Measurements from ENCODE around the gene ZNF467. TPM values are rescaled to one million over a fixed set of nuclear protein-coding genes. Genes with fewer than 3 reads are reported as not detected.

Gene ZNF467
- total RNA-seq, 1 donor from 2014 or later: 3.5 TPM

GRCh38 chr7:149742075-149742701, 31.2 kb downstream of the ZNF467 start:
- Mint-ChIP-seq H3K4me3 (ENCODE audit: unreplicated experiment) (peak overlapping the region; percentile 75), H3K9me3 (ENCODE audit: low read depth) (no peaks in the 10 kb centered on the region), H3K27me3 (ENCODE audit: low read depth) (peaks cover 3% of the 10 kb centered on the region), H3K27ac (ENCODE audit: unreplicated experiment) (peak overlapping the region; percentile 30), H3K36me3 (ENCODE audit: low read depth) (no peaks in the 10 kb centered on the region), H3K4me1 (ENCODE audit: low read depth) (peaks cover 10% of the 10 kb centered on the region)
- TF ChIP-seq CTCF (IDR thresholded peaks at IDR 0.05): peak; percentile 98
- DNase-seq (ENCODE audit: low spot score): no peak

GRCh38 chr7:149741629-149742028, 31.8 kb downstream of the ZNF467 start:
- DNase-seq (ENCODE audit: low spot score): no peak
- peaks cover 10% of the 10 kb centered on the region for H3K4me1 Mint-ChIP-seq (ENCODE audit: low read depth)
- H3K27ac Mint-ChIP-seq (ENCODE audit: unreplicated experiment): no peak overlapping the region
- no peak for TF ChIP-seq CTCF (IDR thresholded peaks at IDR 0.05)
- peaks cover 3% of the 10 kb centered on the region for H3K27me3 Mint-ChIP-seq (ENCODE audit: low read depth)
- no peaks in the 10 kb centered on the region for H3K9me3 Mint-ChIP-seq (ENCODE audit: low read depth)
- H3K36me3 Mint-ChIP-seq (ENCODE audit: low read depth): no peaks in the 10 kb centered on the region
- H3K4me3 Mint-ChIP-seq (ENCODE audit: unreplicated experiment): peak overlapping the region; percentile 75

GRCh38 chr7:149736478-149737360, 36.7 kb downstream of the ZNF467 start:
- Mint-ChIP-seq H3K36me3 (ENCODE audit: low read depth) (peaks cover 8% of the 10 kb centered on the region), H3K4me1 (ENCODE audit: low read depth) (peaks cover 1% of the 10 kb centered on the region), H3K27ac (ENCODE audit: unreplicated experiment) (no peak overlapping the region), H3K27me3 (ENCODE audit: low read depth) (peaks cover 4% of the 10 kb centered on the region), H3K9me3 (ENCODE audit: low read depth) (no peaks in the 10 kb centered on the region), H3K4me3 (ENCODE audit: unreplicated experiment) (no peak overlapping the region)
- no peak for TF ChIP-seq CTCF (IDR thresholded peaks at IDR 0.05)
- DNase-seq (ENCODE audit: low spot score): peak; percentile 26

- no peak overlapping the region for H3K27ac Mint-ChIP-seq (ENCODE audit: unreplicated experiment)
- no peaks in the 10 kb centered on the region for H3K4me1 Mint-ChIP-seq (ENCODE audit: low read depth)
- DNase-seq (ENCODE audit: low spot score): peak; percentile 53
- no peaks in the 10 kb centered on the region for H3K9me3 Mint-ChIP-seq (ENCODE audit: low read depth)
- H3K36me3 Mint-ChIP-seq (ENCODE audit: low read depth): peaks cover 14% of the 10 kb centered on the region
- TF ChIP-seq CTCF (IDR thresholded peaks at IDR 0.05): no peak
- no peak overlapping the region for H3K4me3 Mint-ChIP-seq (ENCODE audit: unreplicated experiment)
- peaks cover 4% of the 10 kb centered on the region for H3K27me3 Mint-ChIP-seq (ENCODE audit: low read depth)
Measured at GRCh38 chr7:149735779-149736477, 37.5 kb downstream of the ZNF467 start.

- no peak for TF ChIP-seq CTCF (IDR thresholded peaks at IDR 0.05)
Measured at GRCh38 chr7:149735181-149735602, 38.2 kb downstream of the ZNF467 start.

More at GRCh38 chr7:149735181-149735602, 38.2 kb downstream of the ZNF467 start:
- Mint-ChIP-seq H3K4me3 (ENCODE audit: unreplicated experiment) (no peak overlapping the region), H3K27ac (ENCODE audit: unreplicated experiment) (no peak overlapping the region), H3K9me3 (ENCODE audit: low read depth) (no peaks in the 10 kb centered on the region), H3K27me3 (ENCODE audit: low read depth) (peaks cover 4% of the 10 kb centered on the region), H3K36me3 (ENCODE audit: low read depth) (peaks cover 16% of the 10 kb centered on the region), H3K4me1 (ENCODE audit: low read depth) (no peaks in the 10 kb centered on the region)
- peak; percentile 83 for DNase-seq (ENCODE audit: low spot score)

Data from chondrocyte (in vitro differentiated cells).